Choroid plexus epithelial cell (primary cell): ENCODE results near the gene TUT4.

Source experiments
- DNase-seq: peaks from one replicate; pipeline ENCODE4 v3.0.0-alpha.2; 2010; ENCODE audit warnings: low read depth
- H3K4me3 ChIP-seq: 2 replicates; pipeline ENCODE4 v1.5.1; 2011; ENCODE audit warnings: low read depth, mild to moderate bottlenecking, control low read depth, low read length, moderate library complexity
- TF ChIP-seq, protein P1 (sequence below): conservative IDR thresholded peaks from 2 replicates; pipeline ENCODE4 v1.5.1; 2011; ENCODE audit warnings: low read depth, mild to moderate bottlenecking, control low read depth, inconsistent platforms, low read length, moderate library complexity

The TUT4 gene

DNA sequence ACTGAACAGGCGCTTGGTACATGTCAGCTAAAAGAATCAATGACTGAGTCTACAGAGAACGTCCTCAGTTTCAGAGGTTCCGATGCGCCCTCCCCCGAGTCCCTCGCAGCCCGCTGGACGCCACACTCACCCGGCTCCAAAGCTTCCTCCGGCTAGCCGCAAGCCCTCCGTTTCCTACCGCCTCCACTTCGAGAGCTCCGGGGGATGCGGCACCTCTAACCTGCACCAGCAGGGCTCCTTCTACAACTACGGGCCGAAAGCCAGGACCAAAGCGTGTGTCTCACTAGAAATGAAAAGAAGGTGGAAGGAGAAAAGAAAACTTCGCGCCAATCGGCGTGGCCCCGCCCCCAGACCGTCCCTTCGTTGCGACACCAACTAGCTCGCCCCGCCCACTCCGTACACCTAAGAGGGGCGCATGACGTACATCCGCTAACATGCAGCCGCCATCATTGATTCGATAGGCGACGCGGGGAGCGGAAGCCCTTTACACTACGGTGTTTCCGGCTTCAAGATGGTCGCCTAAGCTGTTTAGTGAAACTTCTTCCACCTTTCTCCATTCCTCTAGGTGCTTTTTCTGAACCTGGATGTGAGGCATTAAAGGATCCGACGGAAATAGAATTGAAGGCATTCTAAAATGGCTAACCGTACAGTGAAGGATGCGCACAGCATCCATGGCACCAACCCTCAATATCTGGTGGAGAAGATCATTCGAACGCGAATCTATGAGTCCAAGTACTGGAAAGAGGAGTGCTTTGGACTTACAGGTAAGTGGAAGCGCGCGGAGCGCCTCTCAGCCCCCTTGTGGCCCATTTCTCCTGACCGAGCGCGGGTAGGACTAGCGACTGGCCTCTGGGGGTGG is 148.5 kb downstream of the TUT4 start, which contains the start of the genes ORC1 and PRPF38A:
ORC1 (minus strand) TSS at position 308 of the 859 bp plus-strand sequence. CDS start 2,200 bp downstream, outside the sequence.
PRPF38A (plus strand) TSS at position 487 of the 859 bp plus-strand sequence; CDS start at position 635, 148 bp downstream.
- peak within 1 kb of the TSS; percentile 91 for H3K4me3 ChIP-seq

GRCh38 chr1:52403566-52404115 is 149.3 kb downstream of the TUT4 start:
- peak overlapping the region; percentile 91 for H3K4me3 ChIP-seq
- TF ChIP-seq, protein P1, sequence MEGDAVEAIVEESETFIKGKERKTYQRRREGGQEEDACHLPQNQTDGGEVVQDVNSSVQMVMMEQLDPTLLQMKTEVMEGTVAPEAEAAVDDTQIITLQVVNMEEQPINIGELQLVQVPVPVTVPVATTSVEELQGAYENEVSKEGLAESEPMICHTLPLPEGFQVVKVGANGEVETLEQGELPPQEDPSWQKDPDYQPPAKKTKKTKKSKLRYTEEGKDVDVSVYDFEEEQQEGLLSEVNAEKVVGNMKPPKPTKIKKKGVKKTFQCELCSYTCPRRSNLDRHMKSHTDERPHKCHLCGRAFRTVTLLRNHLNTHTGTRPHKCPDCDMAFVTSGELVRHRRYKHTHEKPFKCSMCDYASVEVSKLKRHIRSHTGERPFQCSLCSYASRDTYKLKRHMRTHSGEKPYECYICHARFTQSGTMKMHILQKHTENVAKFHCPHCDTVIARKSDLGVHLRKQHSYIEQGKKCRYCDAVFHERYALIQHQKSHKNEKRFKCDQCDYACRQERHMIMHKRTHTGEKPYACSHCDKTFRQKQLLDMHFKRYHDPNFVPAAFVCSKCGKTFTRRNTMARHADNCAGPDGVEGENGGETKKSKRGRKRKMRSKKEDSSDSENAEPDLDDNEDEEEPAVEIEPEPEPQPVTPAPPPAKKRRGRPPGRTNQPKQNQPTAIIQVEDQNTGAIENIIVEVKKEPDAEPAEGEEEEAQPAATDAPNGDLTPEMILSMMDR, result no peak
- DNase-seq, result peak; percentile 82

More for the DNA sequence above, 148.5 kb downstream of the TUT4 start, which contains the start of the genes ORC1 and PRPF38A:
- TF ChIP-seq, protein P1, result peak; percentile 81
- peak; percentile 99 for DNase-seq

GRCh38 chr1:52402860-52403240 is 150.0 kb downstream of the TUT4 start:
- TF ChIP-seq, protein P1, result no peak
- H3K4me3 ChIP-seq, result no peak overlapping the region
- no peak for DNase-seq

DNA sequence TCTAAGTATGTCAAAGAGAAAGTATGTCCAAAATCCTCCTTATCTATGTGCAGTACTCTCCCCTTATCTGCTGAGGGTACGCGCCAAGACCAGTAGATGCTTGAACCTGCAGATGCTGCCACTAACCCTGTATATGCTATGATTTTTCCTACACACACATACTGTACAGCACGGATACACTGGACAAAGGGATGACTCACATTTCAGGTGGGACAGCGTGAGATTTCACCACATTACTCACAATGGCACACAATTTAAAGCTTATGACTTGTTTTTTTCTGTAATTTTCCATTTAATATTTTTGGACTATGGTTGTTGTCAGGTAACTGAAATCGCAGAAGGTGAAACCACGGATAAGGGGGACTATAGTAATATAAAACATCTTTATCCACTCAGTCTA is 152.8 kb downstream of the TUT4 start:
- TF ChIP-seq, protein P1, result no peak
- H3K4me3 ChIP-seq, result no peak overlapping the region
- no peak for DNase-seq

DNA sequence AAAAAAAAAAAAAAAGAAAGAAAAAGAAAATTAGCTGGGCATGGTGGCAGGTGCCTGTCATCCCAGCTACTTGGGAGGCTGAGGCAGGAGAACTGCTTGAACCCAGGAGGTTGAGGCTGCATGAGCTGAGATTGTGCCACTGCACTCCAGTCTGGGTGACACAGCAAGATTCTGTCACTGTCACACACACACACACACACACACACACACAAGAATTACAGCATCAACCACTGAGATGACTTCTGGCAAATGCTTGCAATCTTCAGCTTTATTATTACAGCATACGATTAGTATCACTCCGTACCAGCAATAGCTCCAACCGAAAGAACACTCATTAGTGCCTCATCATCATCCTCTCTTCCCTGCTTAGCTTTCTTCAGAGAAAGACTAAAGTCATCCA is 153.3 kb downstream of the TUT4 start:
- no peak overlapping the region for H3K4me3 ChIP-seq
- DNase-seq, result no peak
- TF ChIP-seq, protein P1, result no peak

- TF ChIP-seq, protein P1, result no peak
Measured at GRCh38 chr1:52393174-52393573, 159.7 kb downstream of the TUT4 start.

DNA sequence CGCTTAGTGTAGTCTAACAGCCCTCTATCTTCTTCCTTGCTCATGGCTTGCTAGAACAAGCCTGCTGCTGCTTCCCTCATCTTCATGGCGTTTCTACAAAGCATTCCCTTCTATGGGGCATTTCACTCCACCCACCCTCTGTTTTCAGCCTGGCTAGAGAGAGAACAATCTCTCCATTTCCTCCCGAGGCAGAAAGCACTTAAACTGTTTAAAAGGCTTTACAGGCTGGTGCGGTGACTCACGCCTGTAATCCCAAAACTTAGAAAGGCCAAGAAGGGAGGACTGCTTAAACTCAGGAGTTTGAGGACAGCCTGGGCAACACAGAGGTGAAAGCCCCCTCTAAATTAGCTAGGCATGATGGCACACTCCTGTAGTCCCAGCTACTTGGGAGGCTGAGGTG is 166.4 kb downstream of the TUT4 start:
- H3K4me3 ChIP-seq, result no peak overlapping the region
- TF ChIP-seq, protein P1, result no peak
- DNase-seq, result no peak

More at GRCh38 chr1:52393174-52393573, 159.7 kb downstream of the TUT4 start:
- no peak for DNase-seq
- H3K4me3 ChIP-seq, result no peak overlapping the region
